HEK293 (cell line): ENCODE results near the gene PIK3CD.

Experiments
- CTCF ChIA-PET: fragments of 350-600 bp; formaldehyde crosslinking; extraction: SDS; loops from one replicate; lab custom pipeline; 2021; ENCODE audit warnings: antibody characterized with exemption; lab: Yijun Ruan, JAX
- POLR2A ChIA-PET: fragments of 300-600 bp; formaldehyde crosslinking; extraction: SDS; loops from one replicate; lab custom pipeline; 2020; ENCODE audit warnings: antibody characterized with exemption, inconsistent platforms; lab: Yijun Ruan, JAX
- H3K27ac ChIP-seq: fragments of 200-500 bp; sonication (Bioruptor generic); 2 replicates; pipeline ENCODE4 v1.5.1; 2014; ENCODE audit warnings: low read depth, low read length, control low read depth, inconsistent platforms; ENCODE audit errors: extremely low read depth
- H3K36me3 ChIP-seq, 2 experiments: fragments of 200-500 bp in 1 of 2; sonication (Bioruptor generic) in 1 of 2; 1 replicate in 1 of 2; 2 replicates in 1 of 2; pipeline ENCODE4 v1.5.1; 2014 to 2017; ENCODE audit warnings: inconsistent platforms in 2 of 2, low read length in 2 of 2; ENCODE audit not compliant: control insufficient read depth in 2 of 2, insufficient read depth in 1 of 2
- H3K4me1 ChIP-seq: fragments of 200-500 bp; sonication (Bioruptor generic); 2 replicates; pipeline ENCODE4 v1.5.1; 2014; ENCODE audit warnings: mild to moderate bottlenecking, low read length, inconsistent platforms; ENCODE audit not compliant: control insufficient read depth, insufficient read depth
- H3K4me3 ChIP-seq: 2 replicates; pipeline ENCODE4 v1.5.1; 2011; ENCODE audit warnings: low read depth, mild to moderate bottlenecking, control low read depth, low read length, moderate library complexity
- H3K9me3 ChIP-seq: fragments of 200-500 bp; sonication (Bioruptor generic); 2 replicates; pipeline ENCODE4 v1.5.1; 2014; ENCODE audit warnings: low read depth, low read length, inconsistent platforms; ENCODE audit not compliant: control insufficient read depth, insufficient read depth
- GLIS1 ChIP-seq: fragments of 450-650 bp; formaldehyde crosslinking; IDR thresholded peaks from 2 replicates; pipeline ENCODE4 v1.5.1; 2016; ENCODE audit warnings: missing biosample characterization, missing genetic modification characterization
- KLF7 ChIP-seq: fragments of 450-650 bp; formaldehyde crosslinking; IDR thresholded peaks from 2 replicates; pipeline ENCODE4 v1.5.1; 2016; ENCODE audit warnings: missing biosample characterization, missing genetic modification characterization, borderline replicate concordance
- OSR2 ChIP-seq: fragments of 450-650 bp; formaldehyde crosslinking; IDR thresholded peaks from 2 replicates; pipeline ENCODE4 v1.5.1; 2016; ENCODE audit warnings: missing biosample characterization, missing genetic modification characterization
- PRDM2 ChIP-seq: fragments of 450-650 bp; formaldehyde crosslinking; IDR thresholded peaks from 2 replicates; pipeline ENCODE4 v1.5.1; 2016; ENCODE audit warnings: missing biosample characterization, missing genetic modification characterization, borderline replicate concordance
- SCRT2 ChIP-seq: fragments of 450-650 bp; formaldehyde crosslinking; IDR thresholded peaks from 2 replicates; pipeline ENCODE4 v1.5.1; 2016; ENCODE audit warnings: missing biosample characterization, missing genetic modification characterization
- ZBTB10 ChIP-seq: fragments of 450-650 bp; formaldehyde crosslinking; IDR thresholded peaks from 2 replicates; pipeline ENCODE4 v1.5.1; 2016; ENCODE audit warnings: missing biosample characterization, missing genetic modification characterization
- ZIC2 ChIP-seq: fragments of 450-650 bp; formaldehyde crosslinking; IDR thresholded peaks from 2 replicates; pipeline ENCODE4 v1.5.1; 2016; ENCODE audit warnings: missing biosample characterization, missing genetic modification characterization
- ZNF10 ChIP-seq: fragments of 450-650 bp; formaldehyde crosslinking; IDR thresholded peaks from 2 replicates; pipeline ENCODE4 v1.5.1; 2017; ENCODE audit warnings: missing biosample characterization, missing genetic modification characterization
- ZNF175 ChIP-seq: fragments of 450-650 bp; formaldehyde crosslinking; IDR thresholded peaks from 2 replicates; pipeline ENCODE4 v1.5.1; 2016; ENCODE audit warnings: missing biosample characterization, missing genetic modification characterization
- ZNF23 ChIP-seq: fragments of 450-650 bp; formaldehyde crosslinking; IDR thresholded peaks from 2 replicates; pipeline ENCODE4 v1.5.1; 2016; ENCODE audit warnings: missing biosample characterization, missing genetic modification characterization, borderline replicate concordance
- ZNF311 ChIP-seq: fragments of 450-650 bp; formaldehyde crosslinking; IDR thresholded peaks from 2 replicates; pipeline ENCODE4 v1.5.1; 2017; ENCODE audit warnings: missing biosample characterization, missing genetic modification characterization, borderline replicate concordance
- ZNF488 ChIP-seq: fragments of 450-650 bp; formaldehyde crosslinking; IDR thresholded peaks from 2 replicates; pipeline ENCODE4 v1.5.1; 2016; ENCODE audit warnings: missing biosample characterization, missing genetic modification characterization
- ZNF561 ChIP-seq: fragments of 450-650 bp; IDR thresholded peaks from 2 replicates; pipeline ENCODE4 v1.5.1; 2018; ENCODE audit warnings: missing biosample characterization, missing genetic modification characterization, borderline replicate concordance
- ZNF610 ChIP-seq: fragments of 450-650 bp; formaldehyde crosslinking; IDR thresholded peaks from 2 replicates; pipeline ENCODE4 v1.5.1; 2016; ENCODE audit warnings: missing biosample characterization, missing genetic modification characterization, borderline replicate concordance
- ZNF624 ChIP-seq: fragments of 450-650 bp; formaldehyde crosslinking; IDR thresholded peaks from 2 replicates; pipeline ENCODE4 v1.5.1; 2017; ENCODE audit warnings: missing biosample characterization, missing genetic modification characterization
- ZNF785 ChIP-seq: fragments of 450-650 bp; formaldehyde crosslinking; IDR thresholded peaks from 2 replicates; pipeline ENCODE4 v1.5.1; 2016; ENCODE audit warnings: missing biosample characterization, missing genetic modification characterization

PIK3CD gene

GRCh38 chr1:9612162-9612845 is 39.2 kb upstream of the PIK3CD start:
- H3K4me3 ChIP-seq, result no peak overlapping the region
- no peaks in the 10 kb centered on the region for H3K9me3 ChIP-seq
- peaks cover 0 to 66% of the 10 kb centered on the region in 2 experiments; a peak in 2 of 3 replicates for H3K36me3 ChIP-seq
- ChIA-PET CTCF (no interaction called here), POLR2A (no interaction called here)
- no peak overlapping the region for H3K27ac ChIP-seq
- TF ChIP-seq ZBTB10 (tag by site-specific recombination) (no peak), SCRT2 (tag by site-specific recombination) (peak; percentile 38; the same call in 1 of the 2 replicates), GLIS1 (tag by site-specific recombination) (0 out of 2 replicates have a peak, but pooled peaks have one; percentile 7), ZNF23 (tag by site-specific recombination) (no peak), ZIC2 (no peak)
- no peaks in the 10 kb centered on the region for H3K4me1 ChIP-seq

- ChIA-PET POLR2A (no interaction called here), CTCF (no interaction called here)
- H3K9me3 ChIP-seq, result no peaks in the 10 kb centered on the region
- H3K4me3 ChIP-seq, result no peak overlapping the region
- peaks cover 0 to 59% of the 10 kb centered on the region in 2 experiments; a peak in 2 of 3 replicates for H3K36me3 ChIP-seq
- TF ChIP-seq ZNF488 (tag by site-specific recombination), result no peak
- no peak for TF ChIP-seq ZNF175 (tag by site-specific recombination)
- TF ChIP-seq ZNF561 (tag by site-specific recombination), result no peak
- no peak for TF ChIP-seq ZNF311
- TF ChIP-seq KLF7 (tag by site-specific recombination), result no peak
- no peak for TF ChIP-seq ZNF10 (tag by site-specific recombination)
- 0 out of 2 replicates have a peak, but pooled peaks have one; percentile 11 for TF ChIP-seq ZIC2
- TF ChIP-seq ZBTB10 (tag by site-specific recombination), result no peak
- no peak overlapping the region for H3K27ac ChIP-seq
- H3K4me1 ChIP-seq, result no peaks in the 10 kb centered on the region
These were observed 38.5 kb upstream of the PIK3CD start for GRCh38 chr1:9612871-9613624.

- POLR2A ChIA-PET, result no interaction called here
- no peak for TF ChIP-seq ZNF624 (tag by site-specific recombination)
- TF ChIP-seq ZNF610 (tag by site-specific recombination), result no peak
- TF ChIP-seq PRDM2, result no peak
- TF ChIP-seq OSR2 (tag by site-specific recombination), result no peak
- no peak for TF ChIP-seq ZNF785 (tag by site-specific recombination)
These were observed 37.8 kb upstream of the PIK3CD start for GRCh38 chr1:9613625-9614299.

More at GRCh38 chr1:9613625-9614299, 37.8 kb upstream of the PIK3CD start:
- Histone ChIP-seq H3K9me3 (no peaks in the 10 kb centered on the region), H3K27ac (no peak overlapping the region), H3K4me3 (no peak overlapping the region), H3K36me3 (peaks cover 0 to 52% of the 10 kb centered on the region in 2 experiments; a peak in 2 of 3 replicates), H3K4me1 (no peaks in the 10 kb centered on the region)
- CTCF ChIA-PET, result interaction anchor here (0.6 to 1.1 kb wide), 3 partner anchors 10 to 171 kb away, joined by 3 read pairs; no protein-coding TSS in a partner anchor
